Brain microvascular endothelial cell (primary cell): Measurements from ENCODE around the gene CEP104.
"Not testable (repeated sequence)": the region's sequence is repeated elsewhere in the genome, so short reads cannot be mapped to it uniquely, and the experiment has no call there.

Experiments used
- DNase-seq: peaks from one replicate; pipeline ENCODE4 v3.0.0-alpha.2; 2020
- H3K27ac ChIP-seq: fragments of 250-450 bp; sonication (Bioruptor Pico); 2 replicates; pipeline ENCODE4 v1.5.1; 2020; ENCODE audit warnings: mild to moderate bottlenecking, moderate library complexity
- H3K27me3 ChIP-seq: fragments of 250-450 bp; sonication (Bioruptor Pico); replicated peaks from 2 replicates; pipeline ENCODE4 v1.5.1; 2020; ENCODE audit warnings: mild to moderate bottlenecking
- H3K36me3 ChIP-seq: fragments of 250-450 bp; sonication (Bioruptor Pico); replicated peaks from 2 replicates; pipeline ENCODE4 v1.5.1; 2020; ENCODE audit warnings: mild to moderate bottlenecking
- H3K4me3 ChIP-seq: 2 replicates; pipeline ENCODE4 v1.5.1; 2011; ENCODE audit warnings: low read depth, mild to moderate bottlenecking, control low read depth, low read length, moderate library complexity
- in situ Hi-C: cut with HindIII; loops from 2 replicates; pipeline ENCODE4 v1.10.0; 2017; ENCODE audit warnings: low sequenced_read_pairs, low pct_ligation_motif_present
- TF ChIP-seq, protein P1 (sequence below): IDR thresholded peaks from 2 replicates; pipeline ENCODE4 v1.5.1; 2011; ENCODE audit warnings: low read depth, mild to moderate bottlenecking, moderate library complexity, low read length, control low read depth, inconsistent platforms; ENCODE audit errors: missing control alignments

Gene CEP104

GRCh38 chr1:3807769-3808168 is 49.2 kb downstream of the CEP104 start:
- Histone ChIP-seq H3K27ac (no peak overlapping the region), H3K36me3 (no peaks in the 10 kb centered on the region), H3K4me3 (no peak overlapping the region), H3K27me3 (no peaks in the 10 kb centered on the region)
- no peak for DNase-seq
- TF ChIP-seq, protein P1, sequence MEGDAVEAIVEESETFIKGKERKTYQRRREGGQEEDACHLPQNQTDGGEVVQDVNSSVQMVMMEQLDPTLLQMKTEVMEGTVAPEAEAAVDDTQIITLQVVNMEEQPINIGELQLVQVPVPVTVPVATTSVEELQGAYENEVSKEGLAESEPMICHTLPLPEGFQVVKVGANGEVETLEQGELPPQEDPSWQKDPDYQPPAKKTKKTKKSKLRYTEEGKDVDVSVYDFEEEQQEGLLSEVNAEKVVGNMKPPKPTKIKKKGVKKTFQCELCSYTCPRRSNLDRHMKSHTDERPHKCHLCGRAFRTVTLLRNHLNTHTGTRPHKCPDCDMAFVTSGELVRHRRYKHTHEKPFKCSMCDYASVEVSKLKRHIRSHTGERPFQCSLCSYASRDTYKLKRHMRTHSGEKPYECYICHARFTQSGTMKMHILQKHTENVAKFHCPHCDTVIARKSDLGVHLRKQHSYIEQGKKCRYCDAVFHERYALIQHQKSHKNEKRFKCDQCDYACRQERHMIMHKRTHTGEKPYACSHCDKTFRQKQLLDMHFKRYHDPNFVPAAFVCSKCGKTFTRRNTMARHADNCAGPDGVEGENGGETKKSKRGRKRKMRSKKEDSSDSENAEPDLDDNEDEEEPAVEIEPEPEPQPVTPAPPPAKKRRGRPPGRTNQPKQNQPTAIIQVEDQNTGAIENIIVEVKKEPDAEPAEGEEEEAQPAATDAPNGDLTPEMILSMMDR = no peak
- in situ Hi-C loops = no loop called here

DNA sequence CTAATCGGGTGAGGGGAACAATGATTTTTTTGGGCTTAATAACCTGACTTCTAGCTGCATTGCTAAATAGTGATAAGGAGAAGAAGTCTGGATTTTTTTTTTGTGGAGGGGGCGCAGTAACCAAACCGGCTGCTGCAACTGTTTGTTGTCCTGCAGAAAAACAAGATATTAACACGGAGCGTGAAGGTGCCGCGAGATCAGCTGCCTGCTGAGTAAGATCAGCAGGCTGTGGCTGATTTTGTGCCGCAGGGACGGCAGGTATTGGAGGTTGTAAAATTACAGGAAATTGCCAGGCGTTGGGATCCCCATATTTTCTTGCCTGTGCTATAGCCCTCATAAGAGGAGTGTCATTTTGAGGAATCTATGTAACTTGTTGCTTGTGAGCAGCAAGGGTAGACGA is 52.0 kb downstream of the CEP104 start:
- DNase-seq = no peak
- in situ Hi-C loops = no loop called here
- H3K27ac ChIP-seq = no peak overlapping the region
- H3K36me3 ChIP-seq = no peaks in the 10 kb centered on the region
- TF ChIP-seq, protein P1 = no peak
- no peak overlapping the region for H3K4me3 ChIP-seq
- H3K27me3 ChIP-seq = no peaks in the 10 kb centered on the region

GRCh38 chr1:3804627-3804944 is 52.4 kb downstream of the CEP104 start:
- DNase-seq, H3K27ac ChIP-seq, H3K36me3 ChIP-seq, in situ Hi-C loops, H3K27me3 ChIP-seq, H3K4me3 ChIP-seq: not testable (repeated sequence)

- Histone ChIP-seq H3K27ac (no peak overlapping the region), H3K36me3 (no peaks in the 10 kb centered on the region), H3K4me3 (no peak overlapping the region), H3K27me3 (no peaks in the 10 kb centered on the region)
- TF ChIP-seq, protein P1 = no peak
- in situ Hi-C loops = no loop called here
- no peak for DNase-seq
These were observed 52.9 kb downstream of the CEP104 start for GRCh38 chr1:3803905-3804626.

- H3K4me3 ChIP-seq, H3K27me3 ChIP-seq, H3K27ac ChIP-seq, H3K36me3 ChIP-seq, DNase-seq, in situ Hi-C loops: not testable (repeated sequence)
These were observed 56.2 kb downstream of the CEP104 start for GRCh38 chr1:3800795-3801194.

GRCh38 chr1:3799976-3800685 is 56.9 kb downstream of the CEP104 start:
- Histone ChIP-seq H3K27me3 (no peaks in the 10 kb centered on the region), H3K36me3 (no peaks in the 10 kb centered on the region), H3K4me3 (no peak overlapping the region), H3K27ac (no peak overlapping the region)
- TF ChIP-seq, protein P1 = no peak
- DNase-seq = no peak
- in situ Hi-C loops = no loop called here
